GM12878 (cell line): ENCODE results near the gene SIRT2. TPM values are rescaled to one million over a fixed set of nuclear protein-coding genes. Genes with fewer than 3 reads are reported as not detected.

Experiments
- ATAC-seq: fragments of 200-7000 bp; cut with Tn5 transposase; 3 replicates; pipeline ENCODE4 v1.9.1; 2020; ENCODE audit warnings: mild to moderate bottlenecking, moderate library complexity
- BruUV-seq: library from RNA; stranded (reverse); fragments of 400-500 nt; replicated peaks from 2 replicates; lab custom pipeline; 2021; lab: Mats Ljungman, UMichigan
- CTCF ChIA-PET: fragments of 300-600 bp; sonication (Branson Sonifier 250); formaldehyde crosslinking; extraction: SDS; loops from one replicate; lab custom pipeline; 2021; ENCODE audit warnings: inconsistent platforms; lab: Yijun Ruan, JAX
- POLR2A ChIA-PET: fragments of 350-600 bp; formaldehyde crosslinking; extraction: SDS; loops from one replicate; lab custom pipeline; 2021; ENCODE audit warnings: inconsistent platforms; lab: Charles Lee
- RAD21 ChIA-PET: fragments of 300-600 bp; sonication (Branson Sonifier 250); formaldehyde crosslinking; loops from one replicate; lab custom pipeline; 2023; ENCODE audit warnings: antibody characterized with exemption; ENCODE audit not compliant: unreplicated experiment; lab: Charles Lee
- SMC1A ChIA-PET: fragments of 300-600 bp; sonication (Branson Sonifier 250); formaldehyde crosslinking; loops from one replicate; lab custom pipeline; 2023; ENCODE audit not compliant: unreplicated experiment, uncharacterized antibody; lab: Charles Lee
- DNase-seq: peaks from one replicate; pipeline ENCODE4 v3.0.0-alpha.2; 2011; ENCODE audit warnings: low read depth, low spot score
- FAIRE-seq: peaks from 3 replicates; lab custom pipeline; 2011; peaks lifted over from hg19 to GRCh38; lab: Jason Lieb, UNC
- H2AFZ ChIP-seq: 2 replicates; pipeline ENCODE4 v1.6.0; 2011; ENCODE audit warnings: low read depth, low read length, control low read depth; ENCODE audit not compliant: control insufficient read depth
- H3K27ac ChIP-seq: 2 replicates; pipeline ENCODE4 v1.5.1; 2011; ENCODE audit warnings: control low read depth; ENCODE audit not compliant: control insufficient read depth, insufficient read depth
- H3K27me3 ChIP-seq, 2 experiments: replicated peaks in 1 of 2; 2 replicates each; pipeline versions ENCODE4 v1.6.0 to v1.6.1; 2011; ENCODE audit warnings: low read length in 1 of 2; ENCODE audit not compliant: control insufficient read depth in 2 of 2, insufficient read depth in 2 of 2
- H3K36me3 ChIP-seq, 2 experiments: 2 replicates each; pipeline ENCODE4 v1.5.1; 2011; ENCODE audit warnings: low read length in 1 of 2; ENCODE audit not compliant: control insufficient read depth in 2 of 2, insufficient read depth in 2 of 2
- H3K4me1 ChIP-seq: 2 replicates; pipeline ENCODE4 v1.6.1; 2011; ENCODE audit warnings: mild to moderate bottlenecking, low read length, moderate library complexity, mixed read lengths; ENCODE audit not compliant: control insufficient read depth, insufficient read depth
- H3K4me2 ChIP-seq: 2 replicates; pipeline ENCODE4 v1.6.0; 2011; ENCODE audit warnings: control low read depth; ENCODE audit not compliant: control insufficient read depth, insufficient read depth
- H3K4me3 ChIP-seq: fragments of 200-600 bp; sonication (generic); 2 replicates; pipeline ENCODE4 v1.5.1; 2016
- H3K79me2 ChIP-seq: 2 replicates; pipeline ENCODE4 v1.6.0; 2011; ENCODE audit warnings: low read length; ENCODE audit not compliant: control insufficient read depth, insufficient read depth
- H3K9ac ChIP-seq: 2 replicates; pipeline ENCODE4 v1.8.0; 2011; ENCODE audit warnings: low read length, control low read depth, mixed read lengths; ENCODE audit not compliant: control insufficient read depth, insufficient read depth
- H3K9me3 ChIP-seq: replicated peaks from 3 replicates; pipeline ENCODE4 v1.5.1; 2011; ENCODE audit warnings: mild to moderate bottlenecking, low read length; ENCODE audit not compliant: control insufficient read depth, insufficient read depth
- H4K20me1 ChIP-seq: 2 replicates; pipeline ENCODE4 v1.6.0; 2011; ENCODE audit not compliant: control insufficient read depth, insufficient read depth
- ASH2L ChIP-seq: fragments of 300-600, 200-600 bp; sonication (generic); IDR thresholded peaks from 2 replicates; pipeline ENCODE4 v1.6.1; 2017; ENCODE audit warnings: low read depth, mild to moderate bottlenecking, borderline replicate concordance
- NFXL1 ChIP-seq: fragments of 450-650 bp; IDR thresholded peaks from 2 replicates; pipeline ENCODE4 v1.6.1; 2017; ENCODE audit warnings: antibody characterized with exemption, mild to moderate bottlenecking, borderline replicate concordance
- PBX3 ChIP-seq: IDR thresholded peaks from 2 replicates; pipeline ENCODE4 v1.6.1; 2011; ENCODE audit warnings: mild to moderate bottlenecking, low read depth, low read length, moderate library complexity; ENCODE audit not compliant: insufficient replicate concordance
- PML ChIP-seq: IDR thresholded peaks from 2 replicates; pipeline ENCODE4 v1.6.1; 2012; ENCODE audit warnings: low read length, inconsistent platforms
- RAD21 ChIP-seq: IDR thresholded peaks from 2 replicates; pipeline ENCODE4 v1.6.1; 2011; ENCODE audit warnings: mild to moderate bottlenecking, low read depth, low read length, moderate library complexity; ENCODE audit not compliant: insufficient read depth
- RFX5 ChIP-seq: IDR thresholded peaks from 2 replicates; pipeline ENCODE4 v1.6.1; 2011; ENCODE audit warnings: low read depth, low read length, improper control_type of control experiment
- ZNF592 ChIP-seq: fragments of 450-650 bp; IDR thresholded peaks from 2 replicates; pipeline ENCODE4 v1.6.1; 2017; ENCODE audit warnings: mild to moderate bottlenecking, moderate library complexity
- WGBS: methylation state at CpG from one replicate; pipeline ENCODE4 v1.1.6; 2016; ENCODE audit warnings: low lambda C conversion rate; ENCODE audit not compliant: insufficient replicate concordance, insufficient coverage; ENCODE audit errors: missing lambda C conversion rate; 5-methylcytosine and 5-hydroxymethylcytosine counted together
- in situ Hi-C: fragments of 300-500 bp; cut with MboI; formaldehyde crosslinking; loops from 9 replicates; pipeline ENCODE4 v1.14.3; 2018; ENCODE audit warnings: mixed read lengths
- intact Hi-C: fragments of 100-400 bp; cut with micrococcal nuclease; formaldehyde crosslinking; loops from one replicate; pipeline ENCODE4 v1.14.2; 2022; ENCODE audit not compliant: unreplicated experiment
- polyA plus RNA-seq, 11 experiments: library from polyadenylated mRNA; depleted of rRNA in 4 of 11; unstranded in 6 of 11; stranded (reverse) in 5 of 11; fragments of >200 nt; fragmentation: Nextera tagmentation in 4 of 11; fragmentation: Illumina TruSeq in 1 of 11; extraction: Ambion mirVana in 4 of 11; extraction: Trizol in 1 of 11; gene quantifications; 1 replicate in 1 of 11; 2 replicates in 10 of 11; pipeline versions ENCODE4 v1.2.1 to v1.2.3, GENCODE V29; 2011 to 2016; ENCODE audit warnings: inconsistent platforms in 2 of 11, missing spikeins in 2 of 11, low read depth in 1 of 11
- total RNA-seq, 4 experiments: library from RNA; depleted of rRNA in 3 of 4; stranded (reverse); fragments of >200 nt in 3 of 4; fragmentation: Illumina TruSeq in 1 of 4; extraction: Trizol in 1 of 4; gene quantifications; 2 replicates each; pipeline versions ENCODE4 v1.2.1 to v1.2.3, GENCODE V29; 2013 to 2021

SIRT2 gene
- total and polyA plus RNA-seq, 10 of the 15 experiments (the other 5 are each of a cell fraction or from before 2014, with no cell fraction given) = 1.4 to 38.7 (median 24.1) TPM

DNA sequence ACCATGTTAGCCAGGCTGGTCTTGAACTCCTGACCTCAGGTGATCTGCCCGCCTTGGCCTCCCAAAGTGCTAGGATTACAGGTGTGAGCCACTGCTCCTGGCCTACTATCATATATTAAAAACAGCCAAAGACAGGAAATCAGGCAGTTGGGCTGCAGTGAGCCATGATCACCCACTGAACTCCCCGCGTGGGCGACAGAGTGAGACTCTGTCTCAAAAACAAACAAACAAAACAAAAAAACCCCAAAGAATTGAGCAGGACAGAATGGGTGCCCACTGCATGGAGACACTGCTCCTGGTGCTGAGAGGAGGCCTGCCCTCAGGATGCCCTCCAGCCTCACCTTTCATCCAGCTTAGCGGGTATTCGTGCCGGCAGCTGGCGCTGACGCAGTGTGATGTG, 16.1 kb downstream of the SIRT2 start:
- no peak overlapping the region for H3K4me2 ChIP-seq
- H2AFZ ChIP-seq = no peak overlapping the region
- FAIRE-seq (no peak), DNase-seq (no peak), ATAC-seq (no peak)
- TF ChIP-seq RAD21 = no peak
- RAD21 ChIA-PET = interaction anchor here (0.7 kb wide), 1 partner anchor 9 kb away, joined by 3 read pairs; no protein-coding TSS in a partner anchor
- intact Hi-C loops = loop anchor here (10.0 kb wide), 2 partner anchors 48 to 98 kb away; partner anchors contain the start of genes ECH1 and LGALS7B
- H4K20me1 ChIP-seq = no peaks in the 10 kb centered on the region
- no peaks in the 10 kb centered on the region for H3K27me3 ChIP-seq
- in situ Hi-C loops = no loop called here
- 85% methylated on average over 9 of the region's 9 CpGs for WGBS
- no peaks in the 10 kb centered on the region for H3K36me3 ChIP-seq
- H3K4me1 ChIP-seq = peaks cover 5% of the 10 kb centered on the region
- no peak overlapping the region for H3K27ac ChIP-seq
- H3K9ac ChIP-seq = no peak overlapping the region
- POLR2A ChIA-PET = interaction anchor here (0.6 to 1.1 kb wide), 3 partner anchors 9 to 148 kb away, joined by 3 to 7 read pairs (median 7); no protein-coding TSS in a partner anchor
- CTCF ChIA-PET = no interaction called here
- H3K4me3 ChIP-seq = no peak overlapping the region
- SMC1A ChIA-PET = no interaction called here
- no peaks in the 10 kb centered on the region for H3K79me2 ChIP-seq
- H3K9me3 ChIP-seq = no peaks in the 10 kb centered on the region
- no TSS peak for BruUV-seq

DNA sequence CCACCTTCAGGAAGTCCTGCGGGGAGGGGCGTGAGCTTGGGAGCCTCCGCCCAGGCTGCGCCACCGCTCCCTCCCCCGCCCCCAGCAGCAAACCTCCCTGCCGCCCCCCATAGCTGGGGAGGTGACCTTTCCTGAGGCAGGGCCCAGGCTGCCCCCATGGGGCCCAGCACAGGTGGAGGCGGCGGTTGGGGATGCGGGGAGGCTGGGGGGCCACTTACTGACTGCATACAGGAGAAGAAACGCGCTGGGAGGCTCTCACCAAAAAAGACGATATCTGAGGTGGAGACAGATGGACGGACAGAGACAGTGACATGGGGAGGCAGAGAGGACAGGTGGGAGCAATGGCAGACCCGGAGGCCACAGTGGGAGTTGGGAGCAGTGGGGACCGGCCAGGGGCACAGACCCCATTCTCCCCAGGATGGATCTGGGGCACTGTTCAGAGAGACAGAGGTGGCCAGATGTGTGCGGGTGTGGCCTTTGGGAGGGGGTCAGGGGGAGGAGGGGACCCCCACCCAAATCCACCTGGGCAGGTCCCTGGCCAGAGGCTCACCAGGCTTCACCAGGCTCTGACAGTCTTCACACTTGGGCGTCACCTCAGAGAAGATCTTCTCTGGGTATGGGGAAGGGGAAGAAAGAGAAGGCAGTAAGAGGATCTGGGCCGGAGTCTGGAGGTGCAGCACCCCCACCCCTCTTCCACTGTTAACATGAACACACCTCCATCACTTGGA, 18.4 kb downstream of the SIRT2 start:
- POLR2A ChIA-PET = no interaction called here
- TF ChIP-seq ZNF592 (no peak), PML (no peak), ASH2L (no peak), RFX5 (no peak), PBX3 (no peak), NFXL1 (no peak)

More for the DNA sequence above, 18.4 kb downstream of the SIRT2 start:
- Histone ChIP-seq H3K27me3 (no peaks in the 10 kb centered on the region), H3K79me2 (no peaks in the 10 kb centered on the region; the same call in none of the 2 replicates), H2AFZ (no peak overlapping the region), H4K20me1 (no peaks in the 10 kb centered on the region), H3K27ac (no peak overlapping the region), H3K9me3 (no peaks in the 10 kb centered on the region), H3K9ac (no peak overlapping the region), H3K4me3 (no peak overlapping the region), H3K4me1 (peaks cover 7% of the 10 kb centered on the region), H3K36me3 (no peaks in the 10 kb centered on the region; a peak in 1 of 4 replicates), H3K4me2 (no peak overlapping the region)
- ChIA-PET RAD21 (no interaction called here), CTCF (no interaction called here), SMC1A (interaction anchor here (0.6 kb wide), 1 partner anchor 302 kb away, joined by 3 read pairs; no protein-coding TSS in a partner anchor)
- no peak for FAIRE-seq
- intact Hi-C loops (loop anchor here (10.0 kb wide), 2 partner anchors 46 to 96 kb away; partner anchors contain the start of genes ECH1 and LGALS7B), in situ Hi-C loops (no loop called here)
- BruUV-seq = no TSS peak
- 80% methylated on average over 16 of the region's 19 CpGs for WGBS
- DNase-seq = no peak
- no peak for ATAC-seq
